Colon (tissue), 2 donors: ENCODE results near the gene VPS37D.
"Not testable (repeated sequence)": the region's sequence is repeated elsewhere in the genome, so short reads cannot be mapped to it uniquely, and the experiment has no call there.

Experiments used
- FAIRE-seq: peaks from 2 replicates; lab custom pipeline; 2012; peaks lifted over from hg19 to GRCh38; lab: Jason Lieb, UNC
- donor health status: control.
- donor health status: control.

VPS37D gene

DNA sequence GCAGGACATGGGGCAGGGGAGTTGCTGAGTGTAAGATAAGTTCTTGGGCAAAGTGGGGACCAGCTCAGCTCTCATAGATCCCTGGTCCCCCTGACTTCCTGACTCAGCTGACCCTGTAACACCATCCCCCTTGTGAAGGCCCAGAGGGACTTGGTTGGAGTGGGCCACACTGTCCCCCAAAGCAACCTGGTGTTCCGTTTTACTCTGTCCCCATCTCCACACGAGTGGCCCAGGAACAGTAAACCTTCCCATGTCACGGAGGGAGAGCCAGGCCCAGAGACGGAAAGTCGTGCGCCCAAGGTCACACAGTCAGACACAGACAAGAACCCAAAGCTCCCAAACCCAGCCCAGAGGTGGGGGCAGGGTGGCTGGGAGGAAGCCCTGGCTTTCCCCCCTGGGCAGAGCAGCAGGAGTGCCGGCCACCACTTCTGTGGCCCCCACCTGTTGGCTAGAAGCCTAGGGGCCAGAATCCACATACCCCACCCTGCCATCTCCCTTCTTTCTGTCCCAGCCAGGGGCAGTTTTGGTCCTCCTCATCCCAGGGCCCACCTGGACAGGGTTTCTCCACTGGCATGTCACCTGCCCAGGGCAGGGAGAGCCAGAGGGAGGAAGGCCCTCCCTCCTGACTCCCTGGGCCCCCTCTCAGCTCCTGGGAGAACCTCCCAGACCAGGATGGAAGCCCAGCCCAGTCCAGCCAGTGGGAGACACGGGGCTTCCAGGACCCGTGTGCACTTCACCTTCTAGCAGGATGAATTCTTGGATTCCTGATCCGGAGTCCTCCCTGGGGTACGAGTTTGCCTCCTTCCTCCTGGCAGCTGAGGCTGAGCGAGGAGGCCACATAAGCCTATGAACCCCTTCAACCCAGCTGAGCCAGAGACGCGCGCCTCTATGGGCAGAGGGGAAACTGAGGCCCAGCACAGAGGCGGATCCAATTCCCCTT lies 20.6 kb upstream of the VPS37D start:
- no peak for FAIRE-seq

DNA sequence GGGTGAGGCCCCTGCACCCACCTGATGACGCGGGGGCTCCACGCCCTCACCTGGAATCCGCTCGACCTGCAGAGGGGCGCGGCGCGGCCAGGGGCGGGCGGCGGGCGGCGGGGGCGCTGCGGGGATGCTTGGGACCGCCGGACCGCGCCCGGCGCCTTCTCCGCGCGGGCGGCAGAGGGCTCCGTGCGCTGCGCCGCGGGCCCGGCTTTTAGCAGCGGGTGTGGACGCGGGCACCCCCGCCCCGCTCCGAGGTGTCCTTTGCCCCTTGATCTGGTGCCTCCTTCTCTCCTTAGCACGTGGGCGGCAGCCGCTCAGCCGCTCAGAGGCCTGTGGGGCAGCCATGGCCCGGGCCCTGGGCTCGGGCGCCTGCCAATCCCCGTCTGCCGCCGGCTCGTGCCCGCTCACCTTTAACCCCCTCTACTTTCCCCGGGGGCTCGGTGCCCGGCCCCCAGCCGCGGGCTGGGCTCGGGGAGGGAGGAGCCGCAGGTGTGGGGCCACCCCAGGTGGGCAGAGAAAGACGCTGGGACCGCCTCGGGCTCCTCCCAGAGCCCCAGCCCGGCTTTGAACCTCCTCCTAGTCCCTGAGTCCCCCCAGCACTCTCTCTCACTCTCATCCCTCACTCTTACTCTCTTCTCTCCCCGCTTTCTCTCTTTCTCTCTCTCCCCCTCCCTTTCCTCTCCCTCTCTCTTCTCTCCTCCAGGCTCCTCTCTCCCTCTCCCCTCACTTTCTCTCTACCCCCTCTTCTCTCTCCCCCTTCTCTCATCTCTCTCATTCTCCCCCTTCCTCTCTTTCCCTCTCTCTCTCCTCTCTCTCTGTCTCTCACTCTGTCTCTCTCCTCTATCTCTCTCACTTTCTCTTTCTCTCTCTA lies 19.7 kb upstream of the VPS37D start:
- no peak for FAIRE-seq

DNA sequence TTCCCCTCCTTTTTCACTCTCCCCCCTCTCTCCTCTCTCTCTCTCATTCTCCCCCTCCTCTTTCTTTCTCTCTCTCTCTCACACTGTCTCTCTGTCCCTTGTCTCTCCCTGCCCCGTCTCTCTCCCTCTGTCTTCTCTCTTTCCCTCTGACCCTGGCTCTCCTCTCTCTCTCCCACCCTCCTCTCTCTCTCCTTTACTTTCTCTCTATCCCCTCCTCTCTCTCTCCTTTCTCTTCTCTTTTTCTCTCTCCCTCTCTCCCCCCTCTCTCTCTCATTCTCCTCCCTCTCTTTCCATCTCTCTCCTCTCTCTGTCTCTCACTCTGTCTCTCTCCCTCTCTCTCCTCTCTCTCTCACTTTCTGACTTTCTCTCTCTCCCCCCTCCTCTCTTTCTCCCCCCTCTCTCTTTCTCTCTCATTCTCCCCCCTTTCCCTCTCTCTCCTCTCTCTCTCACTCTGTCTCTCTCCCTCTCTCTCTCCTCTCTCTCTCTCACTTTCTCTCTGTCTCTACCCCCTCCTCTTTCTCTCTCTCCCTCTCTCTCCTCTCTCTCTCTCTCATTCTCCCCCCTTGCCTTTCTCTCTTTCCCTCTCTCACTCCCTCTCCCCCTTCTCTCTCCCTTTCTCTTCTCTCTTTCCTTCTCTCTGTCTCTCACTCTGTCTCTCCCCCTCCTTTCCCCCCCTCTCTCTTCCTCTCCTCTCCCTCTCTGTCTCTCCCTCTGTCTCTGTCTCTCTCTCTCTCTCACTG lies 18.9 kb upstream of the VPS37D start:
- no peak for FAIRE-seq

DNA sequence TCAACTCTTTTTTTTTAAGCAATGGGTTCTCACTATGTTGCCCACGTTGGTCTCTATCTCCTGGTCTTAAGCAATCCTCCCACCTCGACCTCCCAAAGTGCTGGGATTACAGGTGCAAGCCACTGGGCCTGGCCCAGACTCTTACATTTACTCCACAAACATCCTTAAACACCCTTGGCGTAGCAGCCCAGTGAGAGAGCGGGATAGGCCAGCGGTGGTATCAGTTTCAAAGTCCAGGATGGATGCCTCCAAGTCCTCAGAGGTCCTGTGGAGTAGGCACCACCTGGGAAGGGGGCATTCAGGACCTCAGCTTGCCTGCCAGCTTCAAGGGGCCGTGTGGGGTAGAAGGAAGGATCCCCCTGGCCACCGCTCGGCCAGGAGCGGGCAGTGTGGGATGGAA lies 18.1 kb upstream of the VPS37D start:
- no peak for FAIRE-seq

DNA sequence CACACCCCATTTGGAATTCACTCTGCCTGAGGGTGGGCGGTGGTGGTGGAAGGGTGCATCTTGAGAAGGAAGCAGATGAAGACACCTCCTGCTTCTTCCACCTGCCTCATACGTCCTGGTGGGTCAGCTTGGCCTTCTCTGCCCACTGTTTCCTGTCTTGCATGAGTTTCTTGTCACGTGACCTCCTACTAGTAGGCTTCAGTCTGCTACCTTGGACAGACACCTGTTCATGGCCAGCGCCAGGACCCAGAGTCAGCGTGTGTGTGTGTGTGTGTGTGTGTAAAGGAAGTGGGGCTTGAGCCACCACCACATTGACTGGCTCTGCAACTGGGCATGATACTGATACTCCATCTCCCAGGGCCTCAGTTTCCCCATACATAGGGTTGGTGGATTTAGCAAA lies 17.1 kb upstream of the VPS37D start:
- no peak for FAIRE-seq

DNA sequence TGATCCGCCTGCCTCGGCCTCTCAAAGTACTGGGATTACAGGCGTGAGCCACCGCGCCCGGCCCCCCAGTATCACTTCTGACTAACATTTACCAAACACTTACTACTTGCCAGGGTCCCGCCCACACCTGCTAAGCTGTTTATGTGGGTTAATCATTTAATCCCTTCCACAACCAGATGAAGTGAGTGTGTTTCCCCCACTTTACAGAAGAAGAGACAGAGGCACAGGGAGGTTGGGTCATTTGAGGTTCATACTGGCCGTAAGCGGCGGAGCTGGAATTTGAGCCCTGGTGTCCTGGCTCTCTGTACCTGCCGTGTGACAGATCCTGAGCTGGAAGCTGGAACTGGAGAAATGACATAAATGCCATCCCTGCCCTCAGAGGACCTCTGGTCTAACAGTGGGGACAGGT lies 15.1 kb upstream of the VPS37D start:
- FAIRE-seq = no peak

DNA sequence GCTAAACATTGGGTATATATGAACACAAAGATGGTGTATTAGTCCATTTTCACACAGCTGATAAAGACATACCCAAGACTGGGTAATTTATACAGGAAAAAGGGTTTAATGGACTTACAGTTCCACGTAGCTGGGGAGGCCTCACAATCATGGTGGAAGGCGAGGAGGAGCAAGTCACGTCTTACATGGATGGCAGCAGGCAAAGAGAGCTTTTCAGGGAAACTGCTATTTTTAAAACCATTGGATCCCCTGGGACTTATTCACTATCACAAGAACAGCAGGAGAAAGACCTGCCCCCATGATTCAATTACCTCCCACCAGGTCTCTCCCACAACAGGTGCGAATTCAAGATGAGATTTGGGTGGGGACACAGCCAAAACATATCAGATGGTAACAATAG lies 12.3 kb upstream of the VPS37D start:
- not testable (repeated sequence) for FAIRE-seq

DNA sequence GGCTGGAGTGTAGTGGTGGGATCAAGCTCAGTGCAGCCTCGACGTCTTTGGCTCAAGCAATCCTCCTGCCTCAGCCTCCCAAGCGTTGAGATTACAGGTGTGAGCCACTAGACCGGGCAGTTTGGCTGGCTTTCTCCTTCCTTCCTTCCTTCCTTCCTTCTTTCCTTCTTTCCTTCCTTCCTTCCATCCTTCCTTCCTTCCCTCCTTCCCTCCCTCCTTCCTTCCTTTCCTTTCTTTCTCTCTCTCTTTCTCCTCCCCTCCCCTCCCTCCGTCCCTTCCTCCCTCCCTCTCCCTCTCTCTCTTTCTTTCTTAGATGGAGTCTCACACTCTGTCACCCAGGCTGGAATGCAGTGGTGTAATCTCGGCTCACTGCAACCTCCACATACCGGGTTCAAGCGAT lies 7.6 kb upstream of the VPS37D start:
- no peak for FAIRE-seq

DNA sequence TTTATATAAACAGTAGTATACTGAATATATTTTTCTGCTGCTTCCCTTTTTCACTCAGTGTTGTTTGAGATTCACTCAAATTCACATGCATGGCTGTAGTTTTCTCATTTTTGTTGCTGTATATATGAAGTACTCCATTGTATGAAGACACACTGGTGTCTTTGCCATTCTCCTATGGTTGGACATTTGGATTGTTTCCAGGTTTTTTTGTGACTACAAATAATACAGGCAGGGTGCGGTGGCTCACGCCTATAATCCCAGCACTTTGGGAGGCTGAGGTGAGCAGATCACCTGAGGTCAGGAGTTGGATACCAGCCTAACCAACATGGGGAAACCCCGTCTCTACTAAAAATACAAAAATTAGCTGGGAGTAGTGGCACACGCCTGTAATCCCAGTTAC lies 7.0 kb upstream of the VPS37D start:
- not testable (repeated sequence) for FAIRE-seq

DNA sequence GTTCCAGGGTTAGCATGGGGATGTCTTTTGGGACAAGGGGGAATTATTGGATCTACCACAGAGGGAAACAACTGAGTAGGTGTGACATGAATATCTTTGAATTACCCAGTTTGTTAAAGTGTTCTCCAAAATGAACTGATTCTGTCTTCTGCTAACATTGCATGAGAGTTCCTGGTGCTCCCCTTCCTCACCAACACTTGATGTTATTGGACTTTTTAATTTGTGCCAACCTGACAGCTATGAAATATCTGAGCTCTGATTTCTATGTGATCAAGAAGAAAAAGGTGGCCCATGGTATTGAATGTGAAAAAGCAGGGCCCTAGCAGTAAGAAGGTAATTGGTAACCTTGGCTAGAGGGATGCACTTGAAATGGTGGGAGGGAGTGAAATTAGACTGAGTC lies 4.6 kb upstream of the VPS37D start:
- FAIRE-seq = no peak

DNA sequence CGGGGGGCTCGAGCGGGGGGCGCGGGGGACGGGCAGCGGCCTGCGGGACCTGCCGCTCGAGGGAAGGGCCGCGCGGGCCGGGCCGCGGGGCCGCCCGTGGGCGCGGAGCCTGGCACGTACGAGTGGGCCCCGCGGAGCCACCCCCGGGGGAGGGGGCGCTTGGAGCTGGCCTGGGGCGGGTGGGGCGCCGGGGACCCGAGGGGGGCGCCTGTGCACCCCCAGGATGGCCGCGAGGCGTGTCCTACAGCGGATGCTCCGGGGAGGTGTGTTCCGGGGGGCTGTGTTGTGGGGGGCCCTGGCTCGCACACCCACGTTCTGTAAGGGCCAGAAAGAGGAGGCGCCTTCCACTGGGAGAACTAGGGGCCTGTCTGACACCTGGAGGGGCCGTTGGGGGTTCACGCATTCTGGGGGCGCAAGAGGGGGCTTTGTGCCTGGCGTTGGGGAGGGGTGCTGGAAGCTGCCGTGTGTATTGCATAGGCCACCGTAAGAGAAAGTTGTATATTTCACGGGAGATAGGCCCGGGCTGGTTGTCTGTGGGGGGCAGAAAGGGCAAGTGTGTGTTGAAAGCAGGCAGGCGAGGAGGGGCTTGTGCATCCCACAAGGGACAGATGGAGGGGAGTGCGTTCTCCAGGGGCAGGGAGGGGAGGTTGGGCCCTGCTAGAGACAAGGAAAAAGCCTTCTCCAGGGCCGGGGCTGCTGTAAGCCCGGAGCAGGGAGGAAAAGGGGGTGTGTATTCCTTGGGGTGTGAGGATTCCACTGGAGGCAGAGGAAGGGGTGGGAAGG lies 663 bp downstream of the VPS37D start:
- FAIRE-seq = no peak

DNA sequence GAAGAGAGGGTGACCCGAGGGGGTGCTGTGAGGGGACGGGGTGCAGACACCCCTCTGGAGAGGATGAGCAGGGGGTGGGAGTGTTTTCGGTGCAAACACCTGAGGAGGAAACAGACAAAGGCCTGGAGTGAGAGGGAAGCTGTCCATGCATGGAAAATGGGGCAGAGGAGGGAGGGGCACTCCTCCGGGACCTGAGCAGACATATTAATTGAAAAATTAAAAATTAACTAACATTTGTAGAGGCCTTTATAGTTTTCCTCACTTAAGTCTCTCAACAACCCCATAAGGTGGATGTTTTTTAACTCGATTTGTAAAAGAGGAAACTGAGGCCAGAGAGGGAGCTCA lies 1.2 kb downstream of the VPS37D start:
- FAIRE-seq = no peak

DNA sequence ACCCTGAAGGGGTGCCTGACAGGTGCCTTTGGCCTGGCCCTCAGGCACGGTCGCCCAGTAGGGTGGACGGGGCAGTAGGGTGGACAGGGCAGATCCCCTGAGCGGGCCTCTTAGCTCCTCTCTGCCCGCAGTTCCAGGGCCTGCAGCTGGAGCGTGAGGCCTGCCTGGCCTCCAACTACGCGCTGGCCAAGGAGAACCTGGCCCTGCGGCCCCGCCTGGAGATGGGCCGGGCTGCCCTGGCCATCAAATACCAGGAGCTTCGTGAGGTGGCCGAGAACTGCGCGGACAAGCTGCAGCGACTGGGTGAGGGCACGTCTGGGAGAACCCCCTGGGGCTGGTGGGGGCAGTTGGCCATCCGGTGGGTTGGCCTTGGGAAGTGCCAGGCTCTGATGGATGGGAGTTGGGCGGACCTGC lies 1.7 kb downstream of the VPS37D start:
- no peak for FAIRE-seq

DNA sequence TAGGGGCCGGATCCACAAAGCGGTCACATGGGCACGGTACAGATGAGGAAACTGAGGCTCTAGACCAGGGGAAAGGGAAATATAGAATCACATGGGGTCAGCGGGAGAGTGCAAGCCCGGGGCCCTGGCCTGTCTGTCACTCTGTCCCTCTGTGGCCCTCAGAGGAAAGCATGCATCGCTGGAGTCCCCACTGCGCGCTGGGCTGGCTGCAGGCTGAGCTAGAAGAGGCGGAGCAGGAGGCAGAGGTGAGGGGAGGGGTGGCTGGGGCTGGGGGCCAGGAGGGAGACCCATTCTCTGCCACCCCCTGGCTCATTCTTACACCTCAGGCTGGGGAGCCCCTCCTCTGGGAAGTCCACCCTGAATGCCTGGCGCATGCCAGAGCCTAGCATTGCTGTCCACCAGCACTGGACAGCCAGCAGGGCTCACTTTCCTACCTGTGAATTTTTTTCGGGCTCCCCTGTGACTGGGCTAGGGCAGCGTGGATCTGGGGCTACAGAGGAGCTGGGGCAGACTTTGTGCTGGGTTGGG lies 2.3 kb downstream of the VPS37D start:
- FAIRE-seq = no peak

DNA sequence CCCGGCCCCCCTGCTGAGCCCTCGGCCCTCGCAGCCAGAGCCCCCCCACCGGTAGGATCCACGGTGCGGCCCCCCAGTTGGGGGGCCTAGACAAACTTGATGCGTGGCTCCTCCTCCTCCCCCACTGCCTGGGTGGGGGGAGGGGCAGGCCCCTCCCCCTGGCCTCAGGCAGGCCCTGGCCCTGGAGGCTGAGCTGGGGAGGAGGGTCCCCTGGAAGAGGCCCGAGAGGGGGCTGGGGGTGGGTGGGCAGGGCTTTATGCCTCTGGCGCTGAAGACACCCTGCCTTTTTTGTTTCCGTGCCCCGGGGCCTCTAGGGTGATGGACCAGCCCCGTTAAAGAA lies 3.7 kb downstream of the VPS37D start:
- no peak for FAIRE-seq

DNA sequence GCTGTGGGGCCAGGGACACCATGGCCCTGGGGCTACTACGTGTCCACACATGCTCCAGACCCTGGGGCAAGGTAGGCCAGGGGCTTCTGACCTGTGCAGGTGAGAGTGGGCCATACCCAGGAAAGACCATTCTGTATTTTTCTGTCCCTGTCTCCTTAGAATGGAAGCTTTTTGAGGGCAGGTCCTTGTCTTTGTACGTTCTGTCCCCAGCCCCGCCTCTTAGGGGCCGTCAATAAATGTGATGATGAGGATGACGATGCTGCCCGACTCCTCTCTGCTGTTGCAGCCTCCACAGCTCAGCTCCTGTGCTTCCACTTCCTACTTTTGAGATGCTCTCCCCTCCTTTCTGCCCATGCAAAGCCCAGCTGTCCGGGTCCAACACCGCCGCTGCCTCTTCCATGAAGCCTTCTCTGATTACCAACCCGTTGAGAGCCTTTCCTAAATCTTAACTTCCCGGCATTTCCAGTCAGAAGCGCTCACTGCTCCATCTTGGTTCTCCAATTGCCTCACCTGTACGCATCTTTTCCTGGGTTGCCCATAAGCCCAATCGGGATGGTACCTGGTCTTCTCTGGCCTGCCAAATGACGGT lies 4.3 kb downstream of the VPS37D start:
- FAIRE-seq = no peak

DNA sequence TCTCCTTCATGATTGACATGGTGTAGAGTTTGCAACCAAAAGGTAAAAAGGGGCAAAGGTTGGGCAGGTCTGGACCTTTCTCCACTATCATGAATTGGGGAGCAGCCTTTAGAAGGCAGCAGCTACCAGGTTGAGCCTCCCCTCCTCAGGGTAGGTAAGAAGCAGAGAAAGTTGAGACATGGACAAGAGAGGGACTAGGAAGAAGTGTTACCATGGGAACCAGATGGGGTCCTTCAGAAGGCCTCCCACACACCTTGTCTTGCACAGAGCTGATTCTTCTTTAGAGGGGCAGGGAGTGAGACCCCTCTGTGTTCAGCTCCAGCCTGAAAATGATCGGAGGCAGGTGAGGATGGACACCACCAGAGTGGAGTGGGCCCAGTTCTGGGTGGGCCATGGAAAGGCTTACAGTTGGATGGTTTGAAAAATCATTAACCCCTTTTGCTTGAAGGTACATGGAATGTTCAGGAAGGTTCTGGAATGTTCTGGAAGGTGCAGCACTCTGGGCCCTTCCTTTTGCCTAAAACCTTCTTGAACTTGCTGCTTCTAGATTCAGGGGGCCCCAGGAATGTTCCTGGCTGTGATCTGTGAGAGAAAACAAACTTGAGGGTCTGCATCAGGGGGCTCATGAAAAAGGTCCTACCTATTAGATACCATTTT lies 7.0 kb downstream of the VPS37D start:
- no peak for FAIRE-seq

DNA sequence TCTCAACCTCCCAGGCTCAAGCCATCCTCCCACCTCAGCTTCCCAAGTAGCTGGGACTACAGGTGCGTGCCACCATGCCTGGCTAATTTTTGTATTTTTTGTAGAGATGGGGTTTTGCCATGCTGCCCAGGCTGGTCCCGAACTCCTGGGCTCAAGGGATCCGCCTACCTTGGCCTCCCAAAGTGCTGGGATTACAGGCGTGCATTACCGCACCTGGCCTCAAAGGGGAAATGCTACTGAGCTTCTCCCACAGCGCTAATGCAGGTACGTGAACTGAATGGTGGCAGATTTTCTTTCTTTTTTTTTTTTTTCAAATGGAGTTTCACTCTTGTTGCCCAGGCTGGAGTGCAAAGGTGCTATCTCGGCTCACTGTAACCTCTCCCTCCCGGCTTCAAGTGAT lies 8.4 kb downstream of the VPS37D start:
- FAIRE-seq = not testable (repeated sequence)

DNA sequence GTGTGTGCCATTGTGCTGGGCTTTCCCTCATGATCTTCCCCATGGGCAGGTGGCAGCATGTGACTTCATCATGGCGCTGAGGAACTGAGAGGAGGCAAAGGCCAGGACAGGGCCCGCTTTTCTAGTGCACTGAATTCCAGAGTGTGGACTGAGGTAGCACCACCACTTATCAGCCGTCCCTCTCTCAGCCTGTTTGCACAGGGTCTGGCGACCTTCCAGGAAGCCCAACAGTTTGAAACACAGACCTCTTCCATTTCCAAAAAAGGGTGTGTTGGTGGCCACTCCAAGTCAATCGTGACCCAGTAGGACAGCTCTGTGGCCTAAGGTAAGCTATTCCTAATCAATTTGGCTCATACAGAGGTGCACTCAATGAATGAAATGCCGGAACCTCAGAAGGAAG lies 11.2 kb downstream of the VPS37D start:
- no peak for FAIRE-seq

DNA sequence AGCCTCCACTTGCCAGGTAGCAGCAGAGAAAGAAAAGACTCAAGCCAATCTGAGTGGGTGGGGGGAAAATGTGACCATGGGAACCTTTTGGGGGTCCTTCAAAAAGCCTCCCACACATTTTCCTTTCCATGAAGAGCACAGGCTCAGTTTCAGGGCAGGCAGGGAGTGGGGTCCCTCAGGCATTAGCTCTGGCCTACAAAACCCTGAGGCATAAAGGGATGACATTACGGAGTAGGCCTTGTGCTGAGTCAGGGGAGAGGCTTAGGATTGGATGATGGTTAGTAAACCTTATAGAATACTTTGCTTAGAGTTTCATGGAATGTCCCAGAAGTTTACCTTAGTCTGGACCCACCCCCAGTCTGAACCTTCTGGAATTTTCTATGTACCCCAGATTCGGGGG lies 12.1 kb downstream of the VPS37D start:
- no peak for FAIRE-seq

DNA sequence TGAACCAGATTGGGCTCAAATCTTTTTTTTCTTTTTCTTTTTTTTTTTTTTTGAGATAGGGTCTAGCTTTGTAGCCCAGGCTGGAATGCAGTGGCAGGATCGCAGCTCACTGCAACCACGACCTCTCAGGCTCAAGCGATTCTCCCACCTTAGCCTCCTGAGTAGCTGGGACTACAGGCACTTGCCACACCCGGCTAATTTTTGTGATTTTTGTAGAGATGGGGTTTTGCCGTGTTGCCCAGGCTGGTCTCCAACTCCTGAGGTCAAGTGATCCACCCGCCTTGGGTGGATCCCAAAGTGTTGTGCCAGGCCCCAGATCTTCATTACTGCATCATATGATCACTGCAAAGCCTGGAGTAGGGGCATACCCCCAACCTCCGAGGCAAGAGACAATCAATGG lies 12.9 kb downstream of the VPS37D start:
- FAIRE-seq = no peak
